HG02943 (cell line): ENCODE results near the gene ADGRE2.
"Not testable (repeated sequence)": the region's sequence is repeated elsewhere in the genome, so short reads cannot be mapped to it uniquely, and the experiment has no call there.

Source experiments
- ATAC-seq: cut with Tn5 transposase; IDR thresholded peaks from one replicate; pipeline ENCODE4 v1.9.1; 2021; ENCODE audit warnings: mild to moderate bottlenecking, low read depth, moderate library complexity; ENCODE audit not compliant: unreplicated experiment

ADGRE2 gene

GRCh38 chr19:14780622-14781225 is 2.4 kb upstream of the ADGRE2 start:
- not testable (repeated sequence) for ATAC-seq

- no peak for ATAC-seq
Measured at GRCh38 chr19:14779151-14779550, 791 bp upstream of the ADGRE2 start.

- ATAC-seq = not testable (repeated sequence)
Measured at GRCh38 chr19:14777645-14778044, 715 bp downstream of the ADGRE2 start.

GRCh38 chr19:14775869-14776586 is 2.3 kb downstream of the ADGRE2 start:
- ATAC-seq = no peak

GRCh38 chr19:14775326-14775725 is 3.0 kb downstream of the ADGRE2 start:
- not testable (repeated sequence) for ATAC-seq

- ATAC-seq = no peak
Measured at GRCh38 chr19:14774373-14774772, 4.0 kb downstream of the ADGRE2 start.

GRCh38 chr19:14773722-14774121 is 4.6 kb downstream of the ADGRE2 start:
- not testable (repeated sequence) for ATAC-seq

GRCh38 chr19:14772995-14773394 is 5.4 kb downstream of the ADGRE2 start:
- no peak for ATAC-seq

GRCh38 chr19:14772467-14772866 is 5.9 kb downstream of the ADGRE2 start:
- ATAC-seq = no peak

- no peak for ATAC-seq
Measured at GRCh38 chr19:14770944-14771839, 7.2 kb downstream of the ADGRE2 start.

GRCh38 chr19:14770136-14770535 is 8.2 kb downstream of the ADGRE2 start:
- no peak for ATAC-seq

- no peak for ATAC-seq
Measured at GRCh38 chr19:14769201-14769600, 9.2 kb downstream of the ADGRE2 start.

GRCh38 chr19:14768001-14768400 is 10.4 kb downstream of the ADGRE2 start:
- no peak for ATAC-seq

GRCh38 chr19:14767466-14767971 is 10.8 kb downstream of the ADGRE2 start:
- no peak for ATAC-seq

- ATAC-seq = not testable (repeated sequence)
Measured at GRCh38 chr19:14765841-14766240, 12.5 kb downstream of the ADGRE2 start.

GRCh38 chr19:14765403-14765802 is 13.0 kb downstream of the ADGRE2 start:
- ATAC-seq = not testable (repeated sequence)

- ATAC-seq = no peak
Measured at GRCh38 chr19:14764401-14764800, 14.0 kb downstream of the ADGRE2 start.

- ATAC-seq = no peak
Measured at GRCh38 chr19:14763497-14764145, 14.7 kb downstream of the ADGRE2 start.

GRCh38 chr19:14762111-14762510 is 16.2 kb downstream of the ADGRE2 start:
- ATAC-seq = no peak

GRCh38 chr19:14761607-14762006 is 16.8 kb downstream of the ADGRE2 start:
- ATAC-seq = no peak
